Astrocyte of the cerebellum (primary cell): ENCODE measurements around the gene USP14.

ENCODE experiments used
- DNase-seq: peaks from one replicate; pipeline ENCODE4 v3.0.0-alpha.2; 2011; ENCODE audit warnings: low read depth
- H3K4me3 ChIP-seq: 2 replicates; pipeline ENCODE4 v1.5.1; 2011; ENCODE audit warnings: mild to moderate bottlenecking, low read depth, low read length, moderate library complexity
- in situ Hi-C: cut with HindIII; loops from 2 replicates; pipeline ENCODE4 v1.10.0; 2017; ENCODE audit warnings: low sequenced_read_pairs
- TF ChIP-seq, protein P1 (sequence below): IDR thresholded peaks from 2 replicates; pipeline ENCODE4 v1.5.1; 2012; ENCODE audit warnings: low read length, low read depth, moderate library complexity, mild to moderate bottlenecking; ENCODE audit errors: missing control alignments

The USP14 gene

DNA sequence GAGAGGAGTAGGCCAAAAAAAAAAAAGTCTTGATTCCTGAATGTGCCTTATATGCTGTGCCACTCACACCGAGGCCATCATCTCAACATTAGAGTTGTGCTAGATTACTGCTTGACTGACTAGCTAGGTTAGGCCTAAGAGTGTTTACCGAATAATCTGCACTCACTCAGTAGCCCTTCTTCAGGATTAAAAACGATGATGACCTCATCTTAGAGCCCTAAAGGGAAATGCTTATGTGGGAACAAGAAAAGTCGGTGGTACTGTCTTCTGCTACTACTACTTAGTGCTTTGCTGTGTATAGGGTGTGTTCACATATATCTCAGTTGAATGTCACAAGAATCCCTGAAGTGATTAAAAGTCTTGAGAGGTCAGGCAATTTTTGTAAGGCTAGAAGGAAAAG lies 55.1 kb downstream of the USP14 start:
- TF ChIP-seq, protein P1, sequence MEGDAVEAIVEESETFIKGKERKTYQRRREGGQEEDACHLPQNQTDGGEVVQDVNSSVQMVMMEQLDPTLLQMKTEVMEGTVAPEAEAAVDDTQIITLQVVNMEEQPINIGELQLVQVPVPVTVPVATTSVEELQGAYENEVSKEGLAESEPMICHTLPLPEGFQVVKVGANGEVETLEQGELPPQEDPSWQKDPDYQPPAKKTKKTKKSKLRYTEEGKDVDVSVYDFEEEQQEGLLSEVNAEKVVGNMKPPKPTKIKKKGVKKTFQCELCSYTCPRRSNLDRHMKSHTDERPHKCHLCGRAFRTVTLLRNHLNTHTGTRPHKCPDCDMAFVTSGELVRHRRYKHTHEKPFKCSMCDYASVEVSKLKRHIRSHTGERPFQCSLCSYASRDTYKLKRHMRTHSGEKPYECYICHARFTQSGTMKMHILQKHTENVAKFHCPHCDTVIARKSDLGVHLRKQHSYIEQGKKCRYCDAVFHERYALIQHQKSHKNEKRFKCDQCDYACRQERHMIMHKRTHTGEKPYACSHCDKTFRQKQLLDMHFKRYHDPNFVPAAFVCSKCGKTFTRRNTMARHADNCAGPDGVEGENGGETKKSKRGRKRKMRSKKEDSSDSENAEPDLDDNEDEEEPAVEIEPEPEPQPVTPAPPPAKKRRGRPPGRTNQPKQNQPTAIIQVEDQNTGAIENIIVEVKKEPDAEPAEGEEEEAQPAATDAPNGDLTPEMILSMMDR = no peak
- no peak overlapping the region for H3K4me3 ChIP-seq
- in situ Hi-C loops = no loop called here
- no peak for DNase-seq

DNA sequence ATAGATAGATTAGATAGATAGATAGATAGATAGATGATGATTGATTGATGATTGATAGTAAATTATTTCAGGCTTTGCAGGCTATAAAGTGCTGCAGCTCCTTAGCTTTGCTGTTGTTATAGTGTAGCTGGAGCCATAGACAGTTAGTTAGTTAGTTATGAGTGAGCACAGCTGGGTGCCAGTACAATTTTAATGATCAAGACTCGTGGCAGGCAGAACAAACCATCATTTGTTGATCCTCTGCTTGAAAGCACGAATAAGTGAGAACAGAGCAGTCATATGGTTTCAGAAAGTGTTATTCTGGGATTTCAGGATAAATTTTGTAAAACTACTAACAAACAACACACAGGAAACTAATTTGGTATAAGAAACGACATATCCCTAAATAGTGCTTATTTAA lies 55.6 kb downstream of the USP14 start:
- no peak for DNase-seq
- TF ChIP-seq, protein P1 = no peak
- in situ Hi-C loops = no loop called here
- H3K4me3 ChIP-seq = no peak overlapping the region

GRCh38 chr18:215448-216010 lies 57.2 kb downstream of the USP14 start:
- H3K4me3 ChIP-seq = no peak overlapping the region
- no peak for DNase-seq
- TF ChIP-seq, protein P1 = no peak
- in situ Hi-C loops = no loop called here

GRCh38 chr18:217532-218336 lies 59.4 kb downstream of the USP14 start:
- TF ChIP-seq, protein P1 = no peak
- H3K4me3 ChIP-seq = no peak overlapping the region
- in situ Hi-C loops = no loop called here
- DNase-seq = no peak

DNA sequence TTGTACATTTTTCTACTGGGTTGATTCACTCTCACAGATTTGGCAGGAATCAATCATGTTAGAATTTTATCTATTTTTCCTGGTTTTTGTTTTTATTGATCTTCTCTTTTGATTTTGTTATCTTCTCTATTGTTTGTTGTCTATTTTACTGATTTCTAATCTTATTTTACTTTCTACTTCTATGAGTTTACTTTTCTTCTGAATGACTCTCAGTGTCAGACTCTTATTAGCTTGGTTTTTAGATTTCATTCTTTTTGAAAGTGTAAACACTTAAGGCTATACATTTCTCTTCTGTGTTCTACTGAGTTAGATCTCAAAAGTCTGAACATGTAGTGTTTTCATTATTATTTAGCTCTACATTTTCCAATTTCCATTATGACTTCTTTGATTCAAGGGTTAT lies 62.4 kb downstream of the USP14 start:
- H3K4me3 ChIP-seq = no peak overlapping the region
- DNase-seq = no peak
- TF ChIP-seq, protein P1 = no peak
- in situ Hi-C loops = no loop called here

GRCh38 chr18:225745-226144 lies 67.4 kb downstream of the USP14 start:
- in situ Hi-C loops = no loop called here
- TF ChIP-seq, protein P1 = no peak
- no peak for DNase-seq
- no peak overlapping the region for H3K4me3 ChIP-seq
